GM12873 (cell line): ENCODE measurements around the gene SYK.

Source experiments
- TF ChIP-seq, protein P1 (sequence below): IDR thresholded peaks from 2 replicates; pipeline ENCODE4 v1.5.1; 2012; ENCODE audit warnings: low read depth, mild to moderate bottlenecking, moderate library complexity, low read length, control low read depth; ENCODE audit not compliant: insufficient read depth; ENCODE audit errors: missing control alignments

SYK gene

DNA sequence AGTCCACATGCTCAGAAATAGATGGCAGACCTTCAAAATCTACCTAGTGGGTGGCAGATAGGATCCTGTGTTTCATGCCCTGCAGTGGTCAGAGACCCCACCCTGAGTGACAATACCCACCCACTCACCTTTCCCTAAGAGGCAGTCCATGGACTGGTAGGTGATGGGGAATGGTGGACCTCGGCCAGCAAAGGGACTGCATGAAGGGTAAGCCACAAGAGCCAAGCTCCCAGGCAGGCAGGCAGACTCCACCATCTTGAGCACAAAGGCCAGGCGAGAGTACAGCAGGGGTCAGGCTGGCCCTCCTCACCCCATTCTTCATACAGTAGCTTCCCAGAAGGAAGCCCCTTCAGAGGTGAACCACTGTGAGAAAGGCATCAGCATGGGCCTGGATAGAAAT lies 78.4 kb downstream of the SYK start:
- TF ChIP-seq, protein P1, sequence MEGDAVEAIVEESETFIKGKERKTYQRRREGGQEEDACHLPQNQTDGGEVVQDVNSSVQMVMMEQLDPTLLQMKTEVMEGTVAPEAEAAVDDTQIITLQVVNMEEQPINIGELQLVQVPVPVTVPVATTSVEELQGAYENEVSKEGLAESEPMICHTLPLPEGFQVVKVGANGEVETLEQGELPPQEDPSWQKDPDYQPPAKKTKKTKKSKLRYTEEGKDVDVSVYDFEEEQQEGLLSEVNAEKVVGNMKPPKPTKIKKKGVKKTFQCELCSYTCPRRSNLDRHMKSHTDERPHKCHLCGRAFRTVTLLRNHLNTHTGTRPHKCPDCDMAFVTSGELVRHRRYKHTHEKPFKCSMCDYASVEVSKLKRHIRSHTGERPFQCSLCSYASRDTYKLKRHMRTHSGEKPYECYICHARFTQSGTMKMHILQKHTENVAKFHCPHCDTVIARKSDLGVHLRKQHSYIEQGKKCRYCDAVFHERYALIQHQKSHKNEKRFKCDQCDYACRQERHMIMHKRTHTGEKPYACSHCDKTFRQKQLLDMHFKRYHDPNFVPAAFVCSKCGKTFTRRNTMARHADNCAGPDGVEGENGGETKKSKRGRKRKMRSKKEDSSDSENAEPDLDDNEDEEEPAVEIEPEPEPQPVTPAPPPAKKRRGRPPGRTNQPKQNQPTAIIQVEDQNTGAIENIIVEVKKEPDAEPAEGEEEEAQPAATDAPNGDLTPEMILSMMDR: no peak

DNA sequence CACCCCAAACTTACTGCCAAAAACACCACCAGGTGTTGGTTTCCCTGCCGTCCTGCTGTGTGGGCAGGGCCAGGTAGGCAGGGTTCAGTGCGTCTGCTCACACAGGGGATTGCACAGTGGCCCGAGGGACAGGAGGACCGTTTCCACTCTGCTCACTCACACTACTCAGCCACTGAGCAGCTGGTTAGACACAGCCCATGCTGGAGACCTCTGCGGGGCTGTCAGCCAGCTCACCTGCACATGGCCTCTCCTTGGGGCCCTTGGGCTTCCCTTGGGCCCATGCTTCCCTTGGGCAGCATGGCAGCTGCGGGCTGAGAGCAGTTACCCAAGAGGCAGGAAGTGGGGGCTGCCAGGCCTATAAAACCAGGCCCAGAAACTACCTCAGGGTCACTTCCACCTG lies 79.0 kb downstream of the SYK start:
- TF ChIP-seq, protein P1: no peak

DNA sequence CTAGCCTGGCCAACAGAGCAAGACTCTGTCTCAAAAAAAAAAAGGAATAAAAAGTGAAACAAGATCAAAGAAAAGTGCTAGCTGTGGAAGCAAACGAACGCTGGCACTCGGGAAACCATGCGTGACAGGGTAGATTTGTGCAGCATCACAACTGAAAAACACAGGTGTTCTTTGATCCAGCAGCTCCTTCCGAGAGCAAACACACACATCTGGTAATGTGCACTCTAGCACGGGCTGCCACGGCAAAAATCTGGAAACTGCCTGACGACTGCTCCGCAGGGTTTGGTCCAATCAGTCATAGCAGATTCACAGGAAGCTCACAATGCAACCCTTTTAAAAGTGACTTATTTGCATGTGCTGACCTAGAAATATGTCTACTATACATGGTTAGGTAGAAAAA lies 80.0 kb downstream of the SYK start:
- TF ChIP-seq, protein P1: no peak

DNA sequence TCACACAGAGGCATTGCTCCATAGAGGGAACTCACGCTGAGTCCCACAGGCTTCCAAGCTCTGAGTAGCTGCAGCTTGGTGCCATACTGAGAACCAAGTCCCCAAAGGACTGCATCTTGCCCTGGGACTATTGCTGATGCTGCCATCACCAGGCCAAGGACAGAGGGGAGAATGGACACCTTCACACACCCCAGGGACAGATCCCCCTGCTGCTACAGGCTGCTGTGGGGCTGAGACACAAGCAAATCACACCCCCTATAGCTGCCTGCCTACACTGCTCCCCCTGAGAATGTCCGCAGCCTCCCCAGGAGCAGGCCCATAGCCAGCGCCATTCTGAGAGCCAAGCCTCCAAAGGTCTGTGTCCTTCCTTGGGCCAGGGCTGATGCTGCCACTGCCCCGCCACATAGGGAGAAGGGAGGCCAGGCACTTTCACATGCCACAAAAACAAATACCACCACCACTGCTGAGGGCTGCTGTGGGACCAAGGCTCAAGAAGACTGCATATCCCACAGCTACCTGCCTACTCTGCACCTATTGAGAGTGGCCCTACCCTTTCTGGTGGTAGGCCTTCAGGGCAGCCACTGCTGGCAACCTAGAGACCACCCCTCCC lies 81.5 kb downstream of the SYK start:
- TF ChIP-seq, protein P1: no peak

DNA sequence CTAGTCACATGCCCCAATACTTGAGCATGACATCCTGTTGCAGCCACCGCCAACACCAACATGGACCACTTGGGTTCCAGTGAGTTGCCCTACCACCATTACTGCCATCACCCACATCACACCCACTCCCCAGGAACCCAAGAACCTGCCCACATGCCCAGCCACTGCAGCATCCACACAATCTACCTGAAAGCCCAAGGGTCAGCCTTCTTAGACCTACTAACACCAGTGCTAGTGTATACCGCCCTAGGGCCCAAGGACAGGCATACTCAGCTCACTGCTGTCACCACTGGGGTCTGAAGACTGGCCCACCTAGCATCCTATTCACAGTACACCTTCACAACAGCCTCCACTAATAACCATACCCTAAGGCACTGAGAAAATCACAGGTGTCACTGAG lies 82.0 kb downstream of the SYK start:
- TF ChIP-seq, protein P1: no peak

DNA sequence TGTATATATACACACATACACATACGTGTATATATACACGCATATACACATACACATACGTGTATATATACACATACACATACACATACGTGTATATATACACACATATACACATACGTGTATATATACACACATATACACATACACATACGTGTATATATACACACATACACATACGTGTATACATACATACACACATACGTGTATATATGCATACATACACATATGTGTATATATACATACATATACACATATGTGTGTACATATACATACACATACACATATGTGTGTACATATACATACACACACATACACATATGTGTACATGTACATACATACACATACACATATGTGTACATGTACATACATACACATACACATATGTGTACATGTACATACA lies 82.6 kb downstream of the SYK start:
- TF ChIP-seq, protein P1: no peak

DNA sequence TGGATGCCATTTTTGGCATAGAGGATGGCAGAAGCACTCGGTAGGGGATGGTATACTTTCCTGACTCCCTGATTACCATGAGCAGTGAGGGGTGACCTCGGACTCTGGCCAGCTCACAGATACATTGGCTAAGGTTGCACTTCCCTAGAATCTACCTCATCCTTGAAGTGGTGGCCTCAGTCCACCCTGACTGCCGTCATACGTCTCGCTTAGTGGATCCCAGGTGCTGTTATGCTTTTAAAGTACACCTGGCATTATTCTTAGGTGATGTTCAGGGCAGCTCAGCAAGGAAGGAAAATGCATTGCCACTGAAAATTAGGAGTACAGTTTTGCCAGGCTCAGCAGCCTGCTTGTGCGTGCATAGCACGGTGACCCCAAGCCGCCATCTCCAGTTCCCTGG lies 87.3 kb downstream of the SYK start:
- TF ChIP-seq, protein P1: no peak
